Endometrial microvascular endothelial cells (primary cell): ENCODE measurements around the gene CCDC40. TPM values are rescaled to one million over a fixed set of nuclear protein-coding genes. Genes with fewer than 3 reads are reported as not detected.
"Not testable (repeated sequence)": the region's sequence is repeated elsewhere in the genome, so short reads cannot be mapped to it uniquely, and the experiment has no call there.

Experiments
- in situ Hi-C: cut with HindIII; loops from 2 replicates; pipeline ENCODE4 v1.10.0; 2017; ENCODE audit warnings: low sequenced_read_pairs, low pct_unique_long_range_greater_than_20kb; ENCODE audit errors: inconsistent ontology term
- total RNA-seq: library from RNA; depleted of rRNA; stranded (reverse); fragments of >200 nt; gene quantifications from one replicate; pipeline ENCODE4 v1.2.3, GENCODE V29; 2015; ENCODE audit errors: inconsistent ontology term

CCDC40 gene
- total RNA-seq, 1 donor from 2014 or later, result not detected

GRCh38 chr17:80032614-80033171 lies 3.7 kb upstream of the CCDC40 start:
- in situ Hi-C loops, result no loop called here

- in situ Hi-C loops, result no loop called here
These were observed 2.6 kb upstream of the CCDC40 start for GRCh38 chr17:80033840-80034239.

GRCh38 chr17:80034791-80035686 lies 1.4 kb upstream of the CCDC40 start:
- in situ Hi-C loops, result no loop called here

GRCh38 chr17:80035687-80035936 lies 830 bp upstream of the CCDC40 start, which contains the start of gene TBC1D16:
Gene TBC1D16 (minus strand): TSS chr17:80035872. CDS start chr17:80013547, 22,325 bp downstream.
- in situ Hi-C loops, result no loop called here

GRCh38 chr17:80036715-80037477 lies 454 bp downstream of the CCDC40 start:
- in situ Hi-C loops, result no loop called here

GRCh38 chr17:80043963-80044362 lies 7.5 kb downstream of the CCDC40 start:
- in situ Hi-C loops, result no loop called here

GRCh38 chr17:80045703-80046102 lies 9.3 kb downstream of the CCDC40 start:
- in situ Hi-C loops, result no loop called here

- in situ Hi-C loops, result not testable (repeated sequence)
These were observed 10.3 kb downstream of the CCDC40 start for GRCh38 chr17:80046709-80047108.

- in situ Hi-C loops, result no loop called here
These were observed 10.7 kb downstream of the CCDC40 start for GRCh38 chr17:80047176-80047575.

GRCh38 chr17:80049986-80050385 lies 13.5 kb downstream of the CCDC40 start:
- in situ Hi-C loops, result no loop called here

GRCh38 chr17:80050706-80051105 lies 14.3 kb downstream of the CCDC40 start:
- in situ Hi-C loops, result no loop called here

- in situ Hi-C loops, result no loop called here
These were observed 15.2 kb downstream of the CCDC40 start for GRCh38 chr17:80051681-80052080.

GRCh38 chr17:80053102-80053501 lies 16.7 kb downstream of the CCDC40 start:
- in situ Hi-C loops, result no loop called here

GRCh38 chr17:80055597-80055996 lies 19.2 kb downstream of the CCDC40 start:
- in situ Hi-C loops, result no loop called here

GRCh38 chr17:80058311-80058955 lies 22.0 kb downstream of the CCDC40 start:
- in situ Hi-C loops, result no loop called here

- in situ Hi-C loops, result no loop called here
These were observed 24.2 kb downstream of the CCDC40 start for GRCh38 chr17:80060644-80061043.

- in situ Hi-C loops, result no loop called here
These were observed 25.0 kb downstream of the CCDC40 start for GRCh38 chr17:80061421-80061820.

GRCh38 chr17:80063830-80064585 lies 27.6 kb downstream of the CCDC40 start:
- in situ Hi-C loops, result no loop called here

- in situ Hi-C loops, result no loop called here
These were observed 28.3 kb downstream of the CCDC40 start for GRCh38 chr17:80064696-80065095.
